GM18868 (cell line): Measurements from ENCODE around the gene HOXD10.

Experiments
- ATAC-seq: cut with Tn5 transposase; IDR thresholded peaks from one replicate; pipeline ENCODE4 v1.9.1; 2021; ENCODE audit warnings: mild to moderate bottlenecking, moderate library complexity; ENCODE audit not compliant: unreplicated experiment

HOXD10 gene

GRCh38 chr2:176148751-176149421, 32.3 kb downstream of the HOXD10 start:
- no peak for ATAC-seq

DNA sequence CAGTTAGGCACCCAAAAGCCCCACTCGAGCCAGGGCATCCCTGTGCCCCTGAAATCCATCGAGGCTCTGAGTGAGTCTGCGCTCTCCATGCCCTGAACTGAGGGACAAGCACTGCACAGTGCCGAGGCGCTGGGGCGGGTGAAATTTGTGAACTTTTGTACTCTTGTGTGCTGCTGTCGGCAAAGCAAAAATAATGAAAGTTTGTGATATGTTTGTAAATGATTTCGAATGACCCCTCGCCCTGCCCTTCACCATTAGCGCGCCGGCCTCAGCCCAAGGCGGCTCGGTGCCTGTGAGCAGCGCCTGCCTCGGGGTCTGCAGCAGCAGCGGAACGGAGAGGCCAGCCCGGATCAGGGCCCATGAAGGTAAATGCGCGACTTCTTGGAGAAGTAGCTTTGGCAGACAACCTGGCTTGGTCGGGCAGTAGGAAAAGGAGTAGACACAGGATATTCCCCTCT, 32.9 kb downstream of the HOXD10 start:
- ATAC-seq, result no peak

DNA sequence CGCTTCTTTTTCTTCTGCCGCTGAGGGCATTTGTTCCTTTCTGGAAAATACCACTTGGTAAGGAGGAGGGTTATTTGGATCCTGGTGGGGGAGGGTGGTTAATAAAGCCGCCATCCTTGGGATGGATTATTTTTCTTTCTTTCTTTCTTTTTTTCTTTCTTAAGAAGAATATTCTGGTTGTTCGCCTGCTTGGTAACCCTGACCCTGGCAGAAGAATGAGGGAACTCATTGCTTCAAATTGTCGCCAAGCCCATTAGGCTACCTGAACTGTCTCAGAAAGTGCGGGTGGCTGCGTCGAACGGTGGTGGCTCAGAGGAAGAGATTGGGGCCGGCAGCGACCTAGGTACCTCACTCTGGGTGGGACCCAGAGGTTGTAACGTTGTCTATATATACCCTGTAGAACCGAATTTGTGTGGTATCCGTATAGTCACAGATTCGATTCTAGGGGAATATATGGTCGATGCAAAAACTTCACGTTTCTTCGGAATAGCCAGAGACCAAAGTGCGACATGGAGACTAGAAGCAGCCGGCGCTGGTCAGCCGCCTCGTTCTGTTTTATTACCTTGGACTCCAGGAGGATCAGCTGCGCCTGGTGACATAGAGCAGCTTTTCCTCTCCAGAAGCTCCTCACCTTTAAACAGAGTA, 33.5 kb downstream of the HOXD10 start:
- ATAC-seq, result no peak

DNA sequence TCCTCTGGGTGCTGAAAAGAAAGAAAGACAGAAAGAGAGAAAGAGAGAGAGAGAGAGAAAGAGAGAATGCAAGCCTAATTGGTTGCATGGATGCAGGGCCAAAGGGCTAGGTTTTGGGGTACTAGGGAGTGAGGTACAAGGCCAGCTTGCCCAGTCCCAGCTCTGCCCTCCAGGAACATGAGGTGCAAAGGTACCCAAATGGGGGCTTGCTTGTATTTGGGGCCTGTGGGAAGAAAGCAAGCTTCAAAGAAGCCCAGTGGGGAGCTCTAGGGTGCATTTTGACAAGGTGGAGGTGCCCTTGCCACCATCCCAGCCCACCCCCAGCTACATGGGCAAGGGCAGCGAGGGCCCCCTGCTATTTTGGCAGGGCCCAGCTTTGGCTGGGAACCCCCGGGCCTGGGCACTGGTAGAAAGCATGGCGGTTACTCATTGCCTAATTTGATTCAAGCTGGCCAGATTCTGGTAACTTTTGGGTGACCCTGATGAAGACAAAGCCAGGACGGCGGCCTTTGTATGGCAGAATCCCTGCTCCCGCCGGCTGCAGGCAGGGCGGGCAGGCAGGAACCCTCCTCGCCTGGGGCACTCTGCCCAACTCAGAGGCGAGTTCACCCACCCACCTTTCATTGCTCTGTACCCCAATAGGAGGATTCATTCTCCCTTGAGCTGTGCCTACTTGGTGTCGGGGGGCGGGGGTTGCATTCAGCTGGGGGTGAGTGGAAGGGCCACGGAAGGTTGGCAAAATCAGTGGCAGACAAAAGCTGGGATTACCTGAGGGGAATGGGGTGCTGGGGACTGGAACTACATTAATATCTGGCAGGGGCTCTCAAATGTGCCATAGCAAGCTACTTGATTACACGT, 34.2 kb downstream of the HOXD10 start:
- ATAC-seq, result no peak

- ATAC-seq, result no peak
Observed at GRCh38 chr2:176151442-176152287, 35.1 kb downstream of the HOXD10 start, which contains the start of gene HOXD4. HOXD4 (plus strand) TSS chr2:176151550; CDS start chr2:176151634, 84 bp downstream.

GRCh38 chr2:176152350-176153181, 36.0 kb downstream of the HOXD10 start:
- ATAC-seq, result no peak

- no peak for ATAC-seq
Observed at GRCh38 chr2:176154576-176155252, 38.1 kb downstream of the HOXD10 start.

DNA sequence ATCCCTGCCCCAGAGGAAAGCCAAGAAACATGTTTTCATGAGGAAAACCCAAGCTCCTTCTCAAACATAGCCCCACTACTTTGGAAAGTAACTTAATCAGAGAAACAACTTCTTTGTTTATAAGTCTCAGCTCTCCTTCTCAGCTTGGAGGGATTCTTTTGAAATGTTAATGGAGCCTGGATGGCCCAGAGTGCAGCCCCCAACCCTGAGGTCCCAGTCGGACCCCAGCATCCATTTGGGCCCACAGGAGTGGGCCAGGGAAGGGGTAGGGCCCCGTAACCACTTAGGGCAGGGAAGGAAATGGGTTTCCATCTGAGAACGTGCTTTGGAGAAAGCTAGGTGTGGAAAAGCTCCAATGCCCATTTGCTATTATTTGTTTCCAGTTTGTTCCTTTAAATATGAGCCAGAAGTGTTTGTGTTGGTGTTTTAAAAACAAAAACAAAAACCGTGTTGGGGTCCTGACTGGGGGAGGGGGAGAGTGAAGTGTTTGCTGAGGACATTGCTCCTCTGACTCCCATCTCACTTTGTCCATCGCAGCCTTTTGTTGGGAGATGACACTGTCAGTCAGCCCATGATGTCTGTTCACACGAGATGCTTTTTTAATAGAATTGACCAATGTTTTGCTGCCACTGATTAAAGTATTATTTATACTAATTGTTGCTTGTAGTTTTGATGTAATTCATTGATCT, 38.9 kb downstream of the HOXD10 start:
- ATAC-seq, result no peak

- ATAC-seq, result no peak
Observed at GRCh38 chr2:176156301-176156806, 39.8 kb downstream of the HOXD10 start.

DNA sequence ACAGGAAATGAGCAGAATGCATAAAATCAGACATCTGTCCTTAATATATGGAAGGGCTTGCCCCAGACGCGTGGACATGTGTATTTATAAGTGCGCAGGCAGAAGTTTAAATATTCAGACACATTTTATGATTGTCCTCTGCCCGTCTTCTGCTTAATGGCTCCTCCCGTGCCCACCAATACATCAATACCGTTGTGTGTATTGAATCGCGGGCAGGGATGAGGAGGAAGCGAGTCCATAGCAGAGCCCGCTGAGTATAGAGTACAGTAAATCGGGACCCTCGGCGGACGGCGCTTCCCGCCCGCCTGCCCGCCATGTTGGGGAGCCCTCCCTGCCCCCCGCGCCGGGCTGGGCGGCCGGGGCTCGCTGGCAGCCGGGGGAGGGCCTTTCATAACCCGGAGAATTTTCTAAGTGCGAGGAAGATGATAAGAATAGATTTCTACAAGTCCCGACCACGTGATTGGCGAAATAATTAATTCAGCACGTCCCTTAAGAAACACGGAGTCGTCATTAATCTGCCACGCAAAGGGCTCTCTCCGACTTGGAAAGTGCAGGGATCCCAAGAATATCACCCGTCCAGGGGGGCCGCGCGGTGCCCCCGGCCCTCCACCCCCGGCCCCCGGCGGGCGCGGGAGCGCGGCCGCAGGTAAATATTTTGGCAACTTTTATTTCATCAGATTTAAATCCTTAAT, 40.4 kb downstream of the HOXD10 start, which contains the start of gene HOXD3:
HOXD3 (plus strand) TSS at position 501 of the 692 bp plus-strand sequence. CDS start 11,808 bp downstream, outside the sequence.
- no peak for ATAC-seq

DNA sequence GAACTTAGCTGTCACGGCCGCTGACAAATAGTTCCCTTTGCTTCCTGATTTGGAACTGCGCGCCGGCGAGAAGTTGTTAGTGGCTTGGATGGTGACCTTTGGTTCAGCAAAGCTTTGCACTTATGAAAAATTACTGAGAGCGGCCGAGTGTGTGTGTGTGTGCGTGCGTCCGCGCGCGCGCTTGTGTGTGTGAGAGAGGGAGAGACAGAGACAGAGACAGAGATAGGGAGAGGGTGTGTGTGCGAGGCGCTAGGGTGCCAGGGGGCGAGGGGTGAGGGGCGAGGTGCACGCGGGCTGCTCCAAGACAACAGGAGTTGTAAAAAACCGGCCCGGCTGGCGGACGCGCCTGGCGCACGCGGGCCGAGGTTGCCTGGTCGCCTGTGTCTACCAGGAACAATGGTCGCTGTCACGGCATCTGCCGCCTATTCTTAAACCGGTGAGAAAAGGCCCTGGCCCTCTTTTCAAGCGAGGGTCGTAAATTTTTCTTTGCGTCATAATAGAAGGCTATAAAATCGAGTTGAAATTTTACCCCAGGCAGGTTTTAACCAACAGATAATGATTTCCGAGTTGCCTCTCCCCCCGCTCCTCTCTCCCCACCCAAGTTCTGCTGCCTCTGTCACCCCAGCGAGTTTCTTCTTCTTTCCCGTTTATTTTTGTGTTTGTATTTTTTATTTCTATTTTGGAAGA, 41.1 kb downstream of the HOXD10 start:
- ATAC-seq, result no peak

GRCh38 chr2:176158186-176158591, 41.6 kb downstream of the HOXD10 start:
- ATAC-seq, result no peak

- ATAC-seq, result no peak
Observed at GRCh38 chr2:176158855-176159662, 42.5 kb downstream of the HOXD10 start.

- no peak for ATAC-seq
Observed at GRCh38 chr2:176159663-176160250, 43.2 kb downstream of the HOXD10 start.

DNA sequence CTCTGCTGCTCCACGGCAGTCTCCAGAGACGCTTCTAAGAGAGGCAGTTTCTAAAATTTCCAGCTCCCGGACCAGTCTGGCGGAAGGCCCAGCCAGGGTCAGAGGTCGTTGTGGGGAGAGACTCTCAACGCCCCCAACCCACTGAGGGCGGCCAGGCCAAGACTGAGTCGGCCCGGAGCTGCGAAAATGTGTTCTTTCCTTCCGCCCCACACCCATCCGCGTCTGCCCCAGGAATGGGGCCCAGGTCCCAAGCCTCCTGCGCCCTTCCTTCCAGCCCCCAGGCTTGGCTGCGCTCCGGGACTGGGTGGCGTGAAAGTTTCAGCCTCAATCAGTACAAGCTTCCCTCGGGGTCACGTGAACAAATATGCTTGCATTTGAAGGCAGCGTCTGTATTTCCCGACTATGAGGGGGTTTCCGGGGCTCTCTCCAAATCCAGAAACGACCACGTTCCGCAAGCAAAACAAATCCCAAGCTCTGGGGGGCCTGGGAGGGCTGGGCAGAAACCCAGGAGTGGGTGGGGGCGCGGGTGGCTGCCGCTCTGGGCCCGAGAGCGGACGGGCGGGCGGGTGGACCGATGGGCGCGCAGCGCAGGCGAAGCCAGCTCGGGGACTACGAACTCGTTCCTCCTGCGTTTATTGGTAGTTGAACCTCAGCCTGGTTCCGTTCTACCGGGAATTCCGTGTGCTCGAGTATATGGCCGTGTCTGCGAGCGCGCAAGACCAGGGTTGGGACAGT, 43.8 kb downstream of the HOXD10 start:
- no peak for ATAC-seq
